Muscle layer of colon (tissue), 2 donors: ENCODE measurements around the gene SLC48A1.
"Not testable (repeated sequence)": the region's sequence is repeated elsewhere in the genome, so short reads cannot be mapped to it uniquely, and the experiment has no call there.

Source experiments
- H3K27ac ChIP-seq: one replicate; pipeline ENCODE4 v1.7.0; 2013; ENCODE audit warnings: low read depth, mild to moderate bottlenecking, low read length, moderate library complexity
- H3K27me3 ChIP-seq, 2 donors: one replicate each; pipeline ENCODE4 v1.7.0; 2013; ENCODE audit warnings: low read length in 2 of 2, mild to moderate bottlenecking in 2 of 2; ENCODE audit not compliant: insufficient read depth in 2 of 2, control insufficient read depth in 1 of 2
- H3K36me3 ChIP-seq: one replicate; pipeline ENCODE4 v1.7.0; 2013; ENCODE audit warnings: mild to moderate bottlenecking, low read length; ENCODE audit not compliant: insufficient read depth
- H3K4me1 ChIP-seq: one replicate; pipeline ENCODE4 v1.7.0; 2013; ENCODE audit warnings: mild to moderate bottlenecking, low read length; ENCODE audit not compliant: insufficient read depth
- H3K4me3 ChIP-seq, 2 donors: one replicate each; pipeline ENCODE4 v1.7.0; 2013; ENCODE audit warnings: low read length in 2 of 2, low read depth in 1 of 2, mild to moderate bottlenecking in 1 of 2, moderate library complexity in 1 of 2
- H3K9ac ChIP-seq: one replicate; pipeline ENCODE4 v1.7.0; 2013; ENCODE audit warnings: low read length
- H3K9me3 ChIP-seq: one replicate; pipeline ENCODE4 v1.7.0; 2013; ENCODE audit warnings: mild to moderate bottlenecking, low read length
- donor health status: abdominal sarcoma.
- donor health status: Adenocarcinoma of cecum.

Gene SLC48A1

GRCh38 chr12:47812797-47813510 is 39.9 kb downstream of the SLC48A1 start:
- Histone ChIP-seq H3K4me3 (peak overlapping the region; percentile 47 to 63), H3K9ac (peak overlapping the region; percentile 94), H3K36me3 (no peaks in the 10 kb centered on the region), H3K27me3 (no peaks in the 10 kb centered on the region), H3K9me3 (no peaks in the 10 kb centered on the region), H3K4me1 (peaks cover 93% of the 10 kb centered on the region), H3K27ac (peak overlapping the region; percentile 98)

- Histone ChIP-seq H3K4me1 (peaks cover 92% of the 10 kb centered on the region), H3K27me3 (no peaks in the 10 kb centered on the region), H3K9ac (peak overlapping the region; percentile 68), H3K27ac (peak overlapping the region; percentile 98), H3K4me3 (peak overlapping the region; percentile 47 to 63), H3K9me3 (no peaks in the 10 kb centered on the region), H3K36me3 (no peaks in the 10 kb centered on the region)
Measured at GRCh38 chr12:47813511-47814196, 40.6 kb downstream of the SLC48A1 start.

- H3K27ac ChIP-seq: peak overlapping the region; percentile 98
- H3K27me3 ChIP-seq: no peaks in the 10 kb centered on the region
- peak overlapping the region in 1 of 2 donors; percentile 63 for H3K4me3 ChIP-seq
- H3K36me3 ChIP-seq: no peaks in the 10 kb centered on the region
- H3K4me1 ChIP-seq: peaks cover 85% of the 10 kb centered on the region
- no peaks in the 10 kb centered on the region for H3K9me3 ChIP-seq
- peak overlapping the region; percentile 68 for H3K9ac ChIP-seq
Measured at GRCh38 chr12:47814539-47815170, 41.6 kb downstream of the SLC48A1 start.

- H3K36me3 ChIP-seq, H3K9me3 ChIP-seq, H3K9ac ChIP-seq, H3K27me3 ChIP-seq, H3K4me3 ChIP-seq: not testable (repeated sequence)
- Histone ChIP-seq H3K27ac (peak overlapping the region; percentile 98), H3K4me1 (peaks cover 77% of the 10 kb centered on the region)
Measured at GRCh38 chr12:47815447-47815846, 42.4 kb downstream of the SLC48A1 start.

GRCh38 chr12:47816403-47817271 is 43.6 kb downstream of the SLC48A1 start:
- Histone ChIP-seq H3K4me1 (peaks cover 75% of the 10 kb centered on the region), H3K4me3 (peak overlapping the region; percentile 33 to 77), H3K27me3 (no peaks in the 10 kb centered on the region), H3K36me3 (no peaks in the 10 kb centered on the region), H3K9me3 (no peaks in the 10 kb centered on the region), H3K9ac (peak overlapping the region; percentile 81), H3K27ac (peak overlapping the region; percentile 96)

GRCh38 chr12:47817272-47818006 is 44.4 kb downstream of the SLC48A1 start:
- peak overlapping the region; percentile 81 for H3K9ac ChIP-seq
- H3K27ac ChIP-seq: peak overlapping the region; percentile 96
- H3K27me3 ChIP-seq: no peaks in the 10 kb centered on the region
- H3K4me1 ChIP-seq: peaks cover 75% of the 10 kb centered on the region
- H3K4me3 ChIP-seq: peak overlapping the region; percentile 33 to 77
- no peaks in the 10 kb centered on the region for H3K36me3 ChIP-seq
- H3K9me3 ChIP-seq: no peaks in the 10 kb centered on the region

- Histone ChIP-seq H3K36me3 (no peaks in the 10 kb centered on the region), H3K9me3 (no peaks in the 10 kb centered on the region), H3K27me3 (no peaks in the 10 kb centered on the region), H3K27ac (peak overlapping the region; percentile 96), H3K4me3 (peak overlapping the region; percentile 1 to 77), H3K4me1 (peaks cover 78% of the 10 kb centered on the region), H3K9ac (peak overlapping the region; percentile 81)
Measured at GRCh38 chr12:47818007-47818376, 45.0 kb downstream of the SLC48A1 start.

- H3K27me3 ChIP-seq: no peaks in the 10 kb centered on the region
- peak overlapping the region; percentile 47 to 77 for H3K4me3 ChIP-seq
- peak overlapping the region; percentile 96 for H3K27ac ChIP-seq
- peaks cover 78% of the 10 kb centered on the region for H3K4me1 ChIP-seq
- peak overlapping the region; percentile 78 for H3K9ac ChIP-seq
- H3K9me3 ChIP-seq: no peaks in the 10 kb centered on the region
- no peaks in the 10 kb centered on the region for H3K36me3 ChIP-seq
Measured at GRCh38 chr12:47818467-47819137, 45.6 kb downstream of the SLC48A1 start.

GRCh38 chr12:47819138-47819895 is 46.3 kb downstream of the SLC48A1 start:
- peak overlapping the region; percentile 78 for H3K9ac ChIP-seq
- H3K36me3 ChIP-seq: no peaks in the 10 kb centered on the region
- no peaks in the 10 kb centered on the region for H3K9me3 ChIP-seq
- H3K4me3 ChIP-seq: peak overlapping the region; percentile 47 to 77
- H3K4me1 ChIP-seq: peaks cover 77% of the 10 kb centered on the region
- H3K27me3 ChIP-seq: no peaks in the 10 kb centered on the region
- peak overlapping the region; percentile 96 for H3K27ac ChIP-seq
